Left ventricle myocardium inferior (tissue), 1 donor: ENCODE measurements around the gene IGFBP3. TPM values are rescaled to one million over a fixed set of nuclear protein-coding genes. Genes with fewer than 3 reads are reported as not detected.

ENCODE experiments used
- DNase-seq: peaks from one replicate; pipeline ENCODE4 v3.0.0-alpha.2; 2020
- H3K27ac ChIP-seq: fragments of 200-600 bp; replicated peaks from 2 replicates; pipeline ENCODE4 v1.8.0; 2021
- H3K27me3 ChIP-seq: fragments of 200-600 bp; 2 replicates; pipeline ENCODE4 v1.8.0; 2021; ENCODE audit warnings: low read depth
- H3K36me3 ChIP-seq: fragments of 200-600 bp; 2 replicates; pipeline ENCODE4 v1.8.0; 2021
- H3K4me1 ChIP-seq: fragments of 200-600 bp; 2 replicates; pipeline ENCODE4 v1.8.0; 2021
- H3K4me3 ChIP-seq: fragments of 200-600 bp; 2 replicates; pipeline ENCODE4 v1.8.0; 2021; ENCODE audit warnings: mild to moderate bottlenecking, moderate library complexity
- H3K9me3 ChIP-seq: fragments of 200-600 bp; replicated peaks from 2 replicates; pipeline ENCODE4 v1.8.0; 2021
- CTCF ChIP-seq: fragments of 200-600 bp; IDR thresholded peaks from 2 replicates; pipeline ENCODE4 v1.8.0; 2021; ENCODE audit warnings: antibody characterized with exemption, mild to moderate bottlenecking, borderline replicate concordance
- intact Hi-C: fragments of 100-400 bp; cut with micrococcal nuclease; formaldehyde crosslinking; loops from one replicate; pipeline ENCODE4 v1.11.0; 2022
- total RNA-seq: library from RNA; stranded (reverse); fragmentation: NEBNext Ultra II Directional; extraction: Animal tissue kit (Norgen Biotek cat#: 25700); gene quantifications from one replicate; pipeline ENCODE4 v1.2.1, GENCODE V29; 2021
- donor health status: DM: no; HTN: yes; CAD: no; lungs with severe emphysema.

IGFBP3 gene
- total RNA-seq, 1 donor from 2014 or later: 60.8 TPM

DNA sequence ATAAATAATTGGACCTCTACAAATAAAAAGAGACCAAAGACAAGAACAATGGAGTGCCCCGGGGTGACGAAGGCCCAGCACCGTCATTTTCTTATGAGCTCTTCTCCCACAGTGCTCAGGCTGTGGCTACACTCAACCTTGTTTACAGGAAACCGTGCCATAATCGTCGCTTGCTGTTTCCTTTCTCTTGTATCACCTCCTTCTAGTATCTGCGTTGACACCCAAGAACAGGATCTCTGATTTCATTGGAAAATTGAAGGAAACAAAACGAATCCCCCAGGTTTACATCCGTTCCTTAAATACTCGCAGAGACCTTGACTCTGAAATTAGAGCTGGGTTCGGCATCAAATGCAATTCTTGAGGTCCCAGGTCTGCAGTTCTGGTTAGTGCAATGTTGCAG, 1.7 kb upstream of the IGFBP3 start:
- DNase-seq: no peak
- Histone ChIP-seq H3K27me3 (peaks cover 10% of the 10 kb centered on the region), H3K27ac (peak overlapping the region; percentile 49), H3K4me1 (peaks cover 52% of the 10 kb centered on the region), H3K9me3 (peaks cover 4% of the 10 kb centered on the region), H3K36me3 (no peaks in the 10 kb centered on the region), H3K4me3 (peak overlapping the region; percentile 75)
- intact Hi-C loops: loop anchor here (2.0 to 5.0 kb wide), 2 partner anchors 428 to 1164 kb away; no protein-coding TSS in a partner anchor
- TF ChIP-seq CTCF: no peak

GRCh38 chr7:45921699-45922519, 837 bp upstream of the IGFBP3 start:
- Histone ChIP-seq H3K27ac (peak overlapping the region; percentile 73), H3K4me1 (peaks cover 56% of the 10 kb centered on the region), H3K4me3 (peak overlapping the region; percentile 75), H3K9me3 (no peaks in the 10 kb centered on the region), H3K36me3 (peaks cover 2% of the 10 kb centered on the region), H3K27me3 (peaks cover 10% of the 10 kb centered on the region)
- peak; percentile 93 for TF ChIP-seq CTCF
- intact Hi-C loops: loop anchor here (2.0 to 5.0 kb wide), 2 partner anchors 429 to 1165 kb away; no protein-coding TSS in a partner anchor
- peak; percentile 66 for DNase-seq

- H3K4me1 ChIP-seq: peaks cover 56% of the 10 kb centered on the region
- H3K27me3 ChIP-seq: peaks cover 10% of the 10 kb centered on the region
- TF ChIP-seq CTCF: no peak
- no peaks in the 10 kb centered on the region for H3K9me3 ChIP-seq
- DNase-seq: no peak
- peak overlapping the region; percentile 73 for H3K27ac ChIP-seq
- peak overlapping the region; percentile 75 for H3K4me3 ChIP-seq
- H3K36me3 ChIP-seq: peaks cover 8% of the 10 kb centered on the region
- intact Hi-C loops: loop anchor here (5.0 kb wide), 1 partner anchor 1166 kb away; no protein-coding TSS in a partner anchor
Measured at GRCh38 chr7:45921381-45921698, 268 bp upstream of the IGFBP3 start.

DNA sequence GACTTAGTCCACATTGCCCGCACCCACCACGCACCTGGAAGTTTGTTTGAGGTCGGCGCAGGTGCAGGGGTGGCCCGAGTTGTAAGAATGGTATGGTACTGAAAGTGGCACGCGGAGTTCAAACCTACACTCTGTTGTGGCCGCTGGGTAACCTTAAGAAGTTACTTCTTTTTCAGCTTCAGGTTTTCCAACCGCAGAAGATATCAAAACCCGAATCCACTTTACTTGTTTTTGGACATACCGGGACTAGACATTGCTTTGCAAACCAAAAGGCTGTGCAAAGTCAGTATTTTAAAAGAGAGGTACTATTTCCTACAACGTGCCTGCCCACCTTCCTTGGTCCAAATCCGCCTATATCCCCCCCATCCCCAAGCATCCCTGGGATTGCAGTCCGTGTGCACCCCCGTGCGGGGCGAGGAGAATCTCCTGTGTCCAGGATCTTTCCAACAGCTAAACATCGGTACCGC, 1.0 kb downstream of the IGFBP3 start:
- Histone ChIP-seq H3K27me3 (peaks cover 10% of the 10 kb centered on the region), H3K36me3 (peaks cover 18% of the 10 kb centered on the region), H3K27ac (peak overlapping the region; percentile 73), H3K9me3 (no peaks in the 10 kb centered on the region), H3K4me1 (peaks cover 56% of the 10 kb centered on the region), H3K4me3 (peak overlapping the region; percentile 75)
- TF ChIP-seq CTCF: no peak
- no peak for DNase-seq
- intact Hi-C loops: loop anchor here (5.0 to 10.0 kb wide), 3 partner anchors 1167 to 1335 kb away; no protein-coding TSS in a partner anchor

DNA sequence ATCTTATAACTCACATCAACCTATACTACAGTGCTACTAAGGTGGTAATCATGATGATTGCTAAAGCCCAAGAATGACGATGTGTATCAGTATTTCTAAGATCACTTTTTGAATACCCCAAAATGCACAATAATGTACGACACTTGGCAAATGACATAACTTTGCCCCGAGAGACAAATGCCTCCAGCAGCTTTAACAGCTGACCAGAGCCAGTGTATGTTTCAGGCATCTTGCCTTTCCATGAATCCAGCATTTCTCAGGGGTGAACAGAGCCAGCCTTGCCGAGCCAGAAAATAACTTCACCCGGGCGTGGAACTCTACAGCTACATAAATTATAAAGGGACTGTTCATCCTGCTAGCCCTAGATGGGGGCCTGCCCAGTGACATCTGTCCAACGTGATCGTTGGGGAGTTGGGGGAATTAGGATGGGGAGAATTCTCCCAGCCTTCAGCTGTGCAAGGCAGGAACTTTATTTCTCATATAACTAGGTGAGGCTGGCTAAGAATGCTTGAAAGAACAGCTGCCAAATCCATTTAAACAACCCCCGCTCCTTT, 1.8 kb downstream of the IGFBP3 start:
- H3K27ac ChIP-seq: peak overlapping the region; percentile 5

More for the DNA sequence above, 1.8 kb downstream of the IGFBP3 start:
- DNase-seq: no peak
- TF ChIP-seq CTCF: no peak
- intact Hi-C loops: loop anchor here (5.0 to 10.0 kb wide), 2 partner anchors 1263 to 1335 kb away; no protein-coding TSS in a partner anchor
- no peaks in the 10 kb centered on the region for H3K9me3 ChIP-seq
- peaks cover 56% of the 10 kb centered on the region for H3K4me1 ChIP-seq
- H3K36me3 ChIP-seq: peaks cover 23% of the 10 kb centered on the region
- peaks cover 10% of the 10 kb centered on the region for H3K27me3 ChIP-seq
- H3K4me3 ChIP-seq: peak overlapping the region; percentile 75
